AG09309 (cell line): ENCODE results near the gene PRCC.

Experiments
- DNase-seq: peaks from one replicate; pipeline ENCODE4 v3.0.0-alpha.2; 2010; ENCODE audit warnings: low read depth
- H3K4me3 ChIP-seq: 2 replicates; pipeline ENCODE4 v1.5.1; 2011; ENCODE audit warnings: mild to moderate bottlenecking, low read depth, low read length, moderate library complexity; ENCODE audit not compliant: control insufficient read depth
- TF ChIP-seq, protein P1 (sequence below): IDR thresholded peaks from 2 replicates; pipeline ENCODE4 v1.5.1; 2011; ENCODE audit warnings: mild to moderate bottlenecking, low read depth, low read length, inconsistent platforms; ENCODE audit not compliant: insufficient read depth, control insufficient read depth; ENCODE audit errors: missing control alignments

Gene PRCC, protein sequence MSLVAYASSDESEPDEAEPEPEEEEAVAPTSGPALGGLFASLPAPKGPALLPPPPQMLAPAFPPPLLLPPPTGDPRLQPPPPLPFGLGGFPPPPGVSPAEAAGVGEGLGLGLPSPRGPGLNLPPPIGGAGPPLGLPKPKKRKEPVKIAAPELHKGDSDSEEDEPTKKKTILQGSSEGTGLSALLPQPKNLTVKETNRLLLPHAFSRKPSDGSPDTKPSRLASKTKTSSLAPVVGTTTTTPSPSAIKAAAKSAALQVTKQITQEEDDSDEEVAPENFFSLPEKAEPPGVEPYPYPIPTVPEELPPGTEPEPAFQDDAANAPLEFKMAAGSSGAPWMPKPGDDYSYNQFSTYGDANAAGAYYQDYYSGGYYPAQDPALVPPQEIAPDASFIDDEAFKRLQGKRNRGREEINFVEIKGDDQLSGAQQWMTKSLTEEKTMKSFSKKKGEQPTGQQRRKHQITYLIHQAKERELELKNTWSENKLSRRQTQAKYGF

DNA sequence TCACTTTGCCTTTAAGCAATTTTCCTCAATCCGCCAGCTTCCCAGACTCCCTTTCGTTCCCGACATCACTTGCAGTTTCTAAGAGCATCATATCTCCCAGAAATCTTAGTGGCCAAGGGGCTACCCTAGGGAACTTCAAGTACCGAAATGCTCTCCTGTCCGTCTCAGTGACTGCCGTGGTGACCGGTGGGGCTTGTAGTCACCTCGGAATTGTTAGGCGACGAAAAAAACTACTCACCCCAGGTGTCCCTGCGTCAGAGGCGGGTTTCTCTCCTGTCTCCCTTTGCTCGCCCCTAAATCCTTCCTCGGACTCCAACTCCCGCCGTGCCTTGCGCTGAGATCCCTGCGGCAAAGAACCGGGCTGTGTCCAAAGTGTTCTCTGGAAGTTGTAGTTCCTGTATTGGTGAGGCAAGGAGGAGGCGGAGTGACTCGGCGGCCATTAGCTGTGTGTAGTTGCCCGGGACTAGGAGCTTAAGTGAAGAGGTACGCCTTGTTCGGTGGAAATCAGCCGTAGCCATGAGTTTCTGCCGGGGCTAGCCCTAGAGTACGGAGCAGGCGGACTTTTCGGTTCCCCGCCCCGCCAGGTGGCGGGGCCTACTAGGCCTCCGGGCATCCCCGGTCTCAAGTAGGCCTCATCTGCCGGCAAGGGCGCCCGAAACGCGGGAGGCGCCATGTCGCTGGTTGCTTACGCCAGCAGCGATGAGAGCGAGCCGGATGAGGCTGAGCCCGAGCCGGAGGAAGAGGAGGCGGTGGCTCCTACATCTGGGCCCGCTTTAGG, at the start of gene PRCC:
TSS of gene PRCC (plus strand) at position 435 of the 778 bp plus-strand sequence. CDS start at position 672, 237 bp downstream.
- H3K4me3 ChIP-seq = peak within 1 kb of the TSS; percentile 99
- TF ChIP-seq, protein P1, sequence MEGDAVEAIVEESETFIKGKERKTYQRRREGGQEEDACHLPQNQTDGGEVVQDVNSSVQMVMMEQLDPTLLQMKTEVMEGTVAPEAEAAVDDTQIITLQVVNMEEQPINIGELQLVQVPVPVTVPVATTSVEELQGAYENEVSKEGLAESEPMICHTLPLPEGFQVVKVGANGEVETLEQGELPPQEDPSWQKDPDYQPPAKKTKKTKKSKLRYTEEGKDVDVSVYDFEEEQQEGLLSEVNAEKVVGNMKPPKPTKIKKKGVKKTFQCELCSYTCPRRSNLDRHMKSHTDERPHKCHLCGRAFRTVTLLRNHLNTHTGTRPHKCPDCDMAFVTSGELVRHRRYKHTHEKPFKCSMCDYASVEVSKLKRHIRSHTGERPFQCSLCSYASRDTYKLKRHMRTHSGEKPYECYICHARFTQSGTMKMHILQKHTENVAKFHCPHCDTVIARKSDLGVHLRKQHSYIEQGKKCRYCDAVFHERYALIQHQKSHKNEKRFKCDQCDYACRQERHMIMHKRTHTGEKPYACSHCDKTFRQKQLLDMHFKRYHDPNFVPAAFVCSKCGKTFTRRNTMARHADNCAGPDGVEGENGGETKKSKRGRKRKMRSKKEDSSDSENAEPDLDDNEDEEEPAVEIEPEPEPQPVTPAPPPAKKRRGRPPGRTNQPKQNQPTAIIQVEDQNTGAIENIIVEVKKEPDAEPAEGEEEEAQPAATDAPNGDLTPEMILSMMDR = no peak
- DNase-seq = peak; percentile 100

DNA sequence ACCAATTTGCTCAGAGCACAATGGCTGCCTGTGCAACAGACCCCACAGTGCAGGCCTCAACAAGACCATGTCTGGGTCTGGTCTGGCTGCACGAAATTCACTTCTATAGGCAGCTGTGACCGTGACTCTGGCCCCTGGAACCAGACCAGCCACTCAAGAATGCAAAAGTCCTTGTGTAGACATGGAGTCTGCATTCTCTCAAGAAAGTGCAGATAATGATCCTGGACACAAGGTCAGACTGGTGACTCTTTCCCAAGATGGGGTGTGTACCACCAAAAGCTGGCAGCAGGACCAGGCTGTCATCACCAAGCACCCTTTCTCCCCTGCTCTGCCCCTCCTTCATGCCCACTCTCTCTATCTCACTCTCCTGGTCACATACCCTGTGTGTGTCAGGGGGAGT, 46.2 kb upstream of the PRCC start:
- DNase-seq = no peak
- no peak overlapping the region for H3K4me3 ChIP-seq
- TF ChIP-seq, protein P1 = no peak

DNA sequence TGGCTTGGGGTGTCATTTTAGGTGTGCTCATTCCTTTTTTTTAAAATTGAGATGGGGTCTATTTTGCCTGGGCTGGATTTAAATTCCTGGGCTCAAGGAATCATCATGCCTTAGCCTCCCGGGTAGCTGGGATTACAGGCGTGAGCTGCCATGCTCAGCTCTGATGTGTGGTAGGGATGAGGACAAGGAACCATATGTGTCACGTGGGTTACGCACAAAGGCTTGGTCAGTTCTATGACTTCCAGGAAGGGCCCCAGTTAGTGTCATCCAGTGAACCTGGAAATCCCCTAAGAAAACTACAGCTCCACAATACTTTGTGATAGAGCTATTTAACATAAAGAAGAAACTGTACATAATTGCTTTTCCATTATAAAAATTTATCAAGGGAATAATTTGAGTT, 45.8 kb upstream of the PRCC start:
- DNase-seq = no peak
- H3K4me3 ChIP-seq = no peak overlapping the region
- TF ChIP-seq, protein P1 = no peak

DNA sequence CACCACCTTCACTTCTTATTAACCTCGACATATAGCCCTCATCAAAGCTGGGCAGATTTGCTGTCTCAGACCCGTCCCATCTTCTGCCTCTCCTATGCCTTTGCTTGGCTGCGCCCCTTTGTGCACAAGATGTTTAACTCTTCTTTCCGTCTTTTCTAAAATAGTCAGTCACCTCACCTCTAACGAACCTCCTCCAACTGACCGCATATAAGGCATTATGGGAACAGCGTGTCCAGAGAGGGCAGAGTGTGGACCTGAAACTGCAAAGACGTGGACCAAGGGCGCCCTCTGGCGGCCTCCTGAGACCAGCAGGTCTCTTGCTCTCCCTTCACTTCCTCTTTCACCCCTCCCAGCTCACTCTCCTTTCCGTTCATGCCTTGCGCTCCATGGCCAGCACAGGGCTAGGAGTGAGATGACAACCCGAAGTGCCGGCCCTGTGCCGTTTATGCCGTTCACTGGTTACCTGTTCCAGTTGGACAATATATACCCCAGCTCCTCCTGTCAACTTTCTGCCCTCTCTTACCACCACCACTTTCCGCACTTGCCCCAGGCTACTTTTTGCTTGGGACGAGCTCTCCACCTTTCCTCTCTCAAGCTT, 41.6 kb upstream of the PRCC start:
- peak overlapping the region; percentile 91 for H3K4me3 ChIP-seq
- DNase-seq = peak; percentile 70

DNA sequence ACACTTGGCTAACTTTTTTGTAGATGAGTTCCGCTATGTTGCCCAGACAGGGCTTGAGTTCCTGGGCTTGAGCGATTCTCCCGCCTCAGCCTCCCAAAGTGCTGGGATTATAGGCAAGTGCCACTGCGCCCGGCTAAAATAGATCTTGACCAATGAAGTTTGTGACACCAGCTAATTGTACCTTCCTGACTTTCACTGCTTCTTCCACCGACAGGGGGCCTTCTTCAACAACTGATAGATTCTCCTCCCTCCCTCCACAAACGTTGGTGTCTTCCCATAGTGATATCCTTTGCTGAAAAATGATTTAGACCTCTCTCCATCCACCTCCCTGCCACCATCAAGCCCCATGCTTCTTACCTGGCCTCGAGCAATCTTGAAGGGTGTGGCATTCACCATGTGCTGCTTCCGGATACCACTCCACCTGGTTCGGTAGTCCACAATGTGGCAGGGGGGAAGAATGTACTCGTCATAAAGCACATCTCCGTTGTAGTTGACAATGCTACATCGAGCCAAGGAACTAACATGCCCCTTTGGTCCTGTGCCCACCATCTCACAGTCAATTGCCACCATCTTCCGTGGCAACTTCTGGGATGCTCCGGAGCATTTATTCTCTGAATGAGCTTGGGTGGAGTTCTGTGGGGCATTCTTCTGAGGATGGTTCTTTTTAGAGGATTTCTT, 40.6 kb upstream of the PRCC start:
- no peak for DNase-seq
- TF ChIP-seq, protein P1 = peak; percentile 69
- peak overlapping the region; percentile 91 for H3K4me3 ChIP-seq

More for the DNA sequence above, 41.6 kb upstream of the PRCC start:
- TF ChIP-seq, protein P1 = peak; percentile 97

DNA sequence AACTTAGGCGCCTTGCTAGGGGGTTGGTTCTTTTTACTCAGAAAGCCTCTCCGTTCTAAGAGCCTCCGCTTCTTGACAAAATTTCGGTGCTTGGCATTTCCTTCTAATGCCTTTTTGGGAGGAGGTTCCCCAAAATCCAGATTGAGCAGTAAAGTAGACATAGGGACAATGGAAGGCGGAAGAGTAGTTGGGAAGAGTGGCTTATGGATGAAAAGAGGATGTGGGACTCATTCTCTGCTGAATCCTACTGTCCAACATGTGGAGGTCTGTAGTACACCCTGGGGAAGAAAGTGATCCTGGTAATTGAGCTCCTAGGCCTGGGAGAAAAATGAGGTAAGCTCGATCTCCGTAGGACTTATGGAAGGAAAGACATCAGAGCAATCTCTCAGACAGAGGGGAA, 39.8 kb upstream of the PRCC start:
- DNase-seq = no peak
- TF ChIP-seq, protein P1 = no peak
- H3K4me3 ChIP-seq = peak overlapping the region; percentile 91
